Glomerular visceral epithelial cell (primary cell): ENCODE data around the gene GZF1.

Experiments used
- DNase-seq: peaks from one replicate; pipeline ENCODE4 v3.0.0-alpha.2; 2016; ENCODE audit errors: extremely low spot score

GZF1 gene

DNA sequence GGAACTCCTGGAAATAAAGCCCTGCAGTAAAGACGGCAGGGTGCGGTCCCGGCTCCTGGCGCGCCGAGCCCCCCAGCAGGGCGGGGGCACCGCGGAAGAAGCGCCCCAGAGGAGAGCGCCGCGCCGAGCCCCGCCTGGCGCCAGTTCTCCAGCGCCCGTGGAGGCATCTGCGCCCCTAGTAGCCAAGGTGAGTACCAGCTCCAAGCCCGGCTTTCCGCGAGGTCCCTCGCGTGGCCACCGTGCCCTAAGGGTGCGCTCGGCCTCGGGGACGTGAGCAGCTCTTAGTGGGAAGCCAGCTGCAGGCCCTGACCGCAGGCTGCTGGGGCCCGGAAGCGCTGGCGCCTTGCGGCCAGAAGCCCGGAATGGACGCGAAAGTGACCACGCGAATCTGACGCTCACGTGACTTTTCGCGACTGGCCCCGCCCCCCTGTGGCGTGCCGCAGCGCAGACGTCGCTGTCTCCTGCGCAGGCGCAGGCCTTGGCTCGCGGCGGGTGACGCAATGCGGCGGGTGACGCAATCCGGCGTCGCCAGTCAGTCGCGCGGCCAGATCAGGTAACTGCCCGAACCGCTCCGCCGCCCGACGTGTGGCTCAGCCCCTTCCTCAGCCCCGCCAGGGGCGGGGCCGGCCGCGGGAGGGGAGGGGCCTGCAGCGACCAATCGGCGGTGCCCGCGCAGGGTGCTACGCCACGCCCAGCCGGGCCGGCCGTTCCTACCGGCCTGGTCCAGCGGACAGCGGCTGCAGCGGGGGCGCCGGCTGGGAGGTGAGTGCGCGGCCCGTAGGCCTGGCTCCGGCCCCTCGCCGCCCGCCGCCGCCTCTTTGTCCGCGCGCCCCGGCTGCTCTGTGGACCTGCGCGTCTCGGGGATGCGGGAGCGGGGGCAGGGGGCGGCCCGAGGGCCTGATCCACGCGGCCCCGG, at the start of gene GZF1:
GZF1 (plus strand) TSS at position 707 of the 916 bp plus-strand sequence. CDS start 2,202 bp downstream, outside the sequence.
- DNase-seq = peak; percentile 100

GRCh38 chr20:23313271-23313670, 48.7 kb upstream of the GZF1 start:
- DNase-seq = no peak

- no peak for DNase-seq
Observed at GRCh38 chr20:23314699-23315098, 47.3 kb upstream of the GZF1 start.

- DNase-seq = no peak
Observed at GRCh38 chr20:23315099-23315498, 46.9 kb upstream of the GZF1 start.

GRCh38 chr20:23316626-23317025, 45.4 kb upstream of the GZF1 start:
- no peak for DNase-seq

GRCh38 chr20:23317081-23317480, 44.9 kb upstream of the GZF1 start:
- DNase-seq = no peak

GRCh38 chr20:23318347-23318746, 43.6 kb upstream of the GZF1 start:
- no peak for DNase-seq

DNA sequence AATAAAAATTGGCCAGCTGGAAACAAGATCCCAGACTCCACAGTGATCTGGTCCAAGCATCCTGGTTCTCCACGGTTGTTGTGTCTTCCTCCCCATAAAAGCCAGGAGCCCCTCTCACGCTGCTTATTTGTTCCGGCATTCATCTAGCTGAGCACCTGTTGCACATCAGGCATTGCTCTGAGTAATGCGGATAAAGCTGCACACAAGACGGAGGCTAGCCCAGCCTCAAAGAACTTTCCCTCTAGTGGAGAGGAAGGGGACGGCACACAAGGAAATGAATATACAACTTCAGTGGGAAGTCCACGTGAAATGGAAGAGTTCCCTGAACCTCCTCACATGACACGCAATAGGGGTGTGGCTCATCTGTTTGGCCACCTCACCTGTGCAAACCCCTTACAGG, 41.7 kb upstream of the GZF1 start:
- peak; percentile 41 for DNase-seq

GRCh38 chr20:23325107-23325506, 36.9 kb upstream of the GZF1 start:
- DNase-seq = no peak

- no peak for DNase-seq
Observed at GRCh38 chr20:23326774-23327173, 35.2 kb upstream of the GZF1 start.

DNA sequence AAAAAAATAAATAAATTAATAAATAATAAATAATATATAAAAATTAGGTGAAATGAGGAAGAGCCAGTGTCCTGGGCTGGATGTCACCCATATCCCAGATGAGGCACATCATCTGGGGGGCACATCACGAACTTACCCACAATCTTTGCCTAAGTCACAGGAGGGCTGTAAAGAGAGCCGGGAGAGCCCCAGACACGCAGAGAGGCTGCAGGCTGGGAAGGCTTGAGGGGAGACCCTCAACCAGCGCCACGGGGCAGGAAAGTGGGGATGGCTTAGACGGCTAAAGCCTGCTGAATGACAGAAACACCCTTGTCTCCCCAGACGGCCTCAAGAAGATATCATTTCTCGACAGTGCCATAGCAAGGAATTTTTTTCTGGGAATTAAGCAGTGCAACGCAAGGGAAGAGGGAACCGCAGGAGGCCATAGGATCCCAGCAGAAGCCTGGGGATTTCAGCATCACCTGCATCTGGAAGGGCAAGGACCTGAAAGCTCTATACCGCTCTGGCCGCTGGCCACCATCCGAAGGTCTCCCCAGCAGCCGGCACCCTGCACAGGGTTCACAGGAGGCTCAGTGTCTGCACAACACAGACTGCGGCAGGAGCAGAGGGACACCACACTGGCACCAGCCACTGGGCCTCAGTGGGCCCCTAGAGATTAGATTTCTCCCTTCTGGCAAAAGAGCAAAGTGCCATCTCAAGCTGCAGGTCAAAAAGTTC, 34.2 kb upstream of the GZF1 start:
- no peak for DNase-seq

- peak; percentile 39 for DNase-seq
Observed at GRCh38 chr20:23331450-23332350, 30.3 kb upstream of the GZF1 start.

DNA sequence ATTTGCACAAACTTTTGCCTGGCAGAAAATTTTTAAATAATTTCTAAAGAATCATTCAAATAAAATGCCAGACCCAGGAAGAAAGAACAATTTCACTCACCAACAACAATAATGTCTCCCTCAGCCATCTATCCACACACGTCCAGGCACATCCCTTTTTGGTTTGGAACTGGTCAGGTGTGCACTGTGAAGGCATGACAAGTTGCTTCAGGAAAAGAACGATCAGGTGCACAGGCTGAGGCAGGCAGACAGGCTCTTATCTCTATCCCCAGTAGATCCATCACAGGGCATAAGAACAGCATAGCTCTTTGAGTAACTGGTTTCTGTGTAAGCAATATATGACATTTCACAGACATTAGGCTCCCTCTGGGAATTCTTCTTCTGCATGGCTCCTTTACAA, 29.5 kb upstream of the GZF1 start:
- DNase-seq = no peak

GRCh38 chr20:23334111-23334510, 27.9 kb upstream of the GZF1 start:
- DNase-seq = no peak

- no peak for DNase-seq
Observed at GRCh38 chr20:23335521-23335920, 26.5 kb upstream of the GZF1 start.

DNA sequence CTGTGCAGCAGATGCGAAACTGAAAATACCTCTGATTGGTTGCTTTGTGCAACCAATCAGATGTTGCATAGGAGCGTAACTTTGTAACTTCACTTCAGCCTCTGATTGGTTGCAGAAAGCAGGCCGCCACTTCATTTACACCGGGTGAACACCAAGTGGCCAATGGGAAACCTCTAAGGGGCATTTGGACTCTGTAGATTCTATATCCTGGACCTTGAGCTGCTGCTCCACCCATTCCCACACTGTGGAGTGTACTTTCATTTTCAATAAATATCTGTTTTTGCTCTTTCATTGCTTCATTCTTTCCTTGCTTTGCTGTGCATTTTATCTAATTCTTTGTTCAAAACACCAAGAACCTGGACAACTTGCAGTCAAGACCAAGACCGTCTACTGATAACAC, 25.5 kb upstream of the GZF1 start:
- DNase-seq = no peak

GRCh38 chr20:23337312-23337711, 24.7 kb upstream of the GZF1 start:
- DNase-seq = no peak

DNA sequence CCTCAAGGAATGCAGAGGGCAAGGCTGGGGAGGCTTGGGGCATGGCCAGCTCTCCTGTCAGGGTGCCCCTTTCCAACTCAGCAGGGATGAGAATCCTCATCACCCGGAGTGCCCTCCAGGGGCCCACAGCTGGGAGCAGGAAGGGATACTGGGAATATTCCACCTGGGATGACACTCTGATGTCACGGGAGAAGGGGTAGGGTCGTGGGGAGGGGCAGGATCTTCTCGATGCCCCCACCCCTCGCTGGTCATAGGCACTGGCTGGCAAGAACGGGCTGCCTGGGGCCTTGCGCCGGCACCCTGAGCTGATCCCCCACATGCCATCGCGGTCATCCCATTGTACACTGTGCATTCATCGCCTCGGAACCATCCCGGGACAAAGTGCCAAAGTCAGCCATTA, 22.0 kb upstream of the GZF1 start:
- no peak for DNase-seq

DNA sequence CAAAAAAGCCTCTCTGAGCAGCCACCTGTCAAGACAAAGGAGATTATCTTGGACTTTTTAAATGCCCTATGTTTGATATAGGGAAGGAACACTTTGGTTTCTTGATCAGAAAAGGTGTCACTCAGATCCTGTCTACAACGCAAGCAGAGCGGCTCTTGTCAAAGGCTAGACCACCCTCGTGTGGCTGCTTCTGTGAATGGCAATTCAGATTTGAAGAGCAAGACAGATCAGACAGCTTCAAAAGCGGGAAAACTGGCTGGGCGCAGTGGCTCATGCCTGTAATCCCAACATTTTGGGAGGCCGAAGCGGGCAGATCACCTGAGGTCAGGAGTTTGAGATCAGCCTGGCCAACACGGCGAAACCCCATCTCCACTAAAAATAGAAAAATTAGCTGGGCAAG, 21.5 kb upstream of the GZF1 start:
- peak; percentile 71 for DNase-seq

DNA sequence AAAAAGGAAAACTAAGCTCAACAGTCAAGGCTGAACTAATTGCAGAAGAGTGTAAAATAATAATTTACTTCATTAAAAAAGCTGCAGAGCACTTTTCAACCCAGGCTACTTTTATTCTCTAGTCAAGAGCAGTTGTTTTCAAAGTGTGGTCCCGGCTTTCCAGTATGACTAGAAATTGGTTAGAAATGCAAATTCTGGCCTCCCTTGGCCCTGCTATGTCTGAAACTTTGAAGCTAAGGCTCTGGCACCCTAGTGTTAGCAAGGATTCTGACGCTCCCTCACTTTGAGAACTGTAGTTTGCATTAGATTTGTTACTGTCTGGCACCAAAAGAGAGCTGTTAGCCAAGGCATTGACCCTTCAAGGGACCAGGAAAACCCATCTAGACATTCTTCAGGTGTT, 20.9 kb upstream of the GZF1 start:
- DNase-seq = no peak

DNA sequence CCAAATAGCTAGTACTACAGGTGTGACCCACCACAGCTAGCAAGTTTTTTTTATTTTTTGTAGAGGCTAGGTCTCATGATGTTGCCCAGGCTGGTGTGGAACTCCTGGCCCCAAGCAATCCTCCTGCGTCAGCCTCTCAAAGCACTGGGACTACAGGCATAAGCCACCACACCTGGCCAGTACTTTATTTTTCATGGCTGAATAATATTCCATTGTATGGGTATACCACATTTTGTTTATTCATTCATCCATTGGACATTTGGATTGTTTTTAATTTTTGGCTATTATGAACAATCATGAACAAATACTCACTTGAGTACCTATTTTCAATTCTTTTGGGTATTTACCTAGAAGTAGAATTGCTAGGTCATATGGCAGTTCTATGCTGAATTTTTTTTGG, 18.4 kb upstream of the GZF1 start:
- DNase-seq = no peak

DNA sequence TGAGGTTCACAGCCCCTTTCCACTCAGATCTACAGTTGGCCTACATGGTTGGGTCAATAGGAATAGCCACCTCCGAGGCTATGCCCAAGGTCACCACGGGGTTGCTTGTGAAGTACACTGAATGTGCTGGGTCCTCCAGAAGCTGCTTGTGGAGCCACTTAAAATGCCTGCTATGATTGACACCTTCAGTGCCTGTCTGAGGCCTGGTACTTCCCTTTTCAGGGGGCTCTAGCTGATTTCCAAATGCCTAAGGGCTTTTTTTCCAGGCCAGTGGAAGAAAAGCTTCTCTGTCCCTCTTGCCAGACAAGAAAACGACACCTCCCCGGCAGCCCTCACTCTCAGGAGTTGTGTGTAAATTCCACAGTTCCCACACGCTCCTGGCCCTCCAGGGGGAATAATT, 17.6 kb upstream of the GZF1 start:
- no peak for DNase-seq
